Hematopoietic multipotent progenitor cell treated with erythropoietin and hydrocortisone succinate and interleukin-3 and kit ligand, for 6 days (in vitro differentiated cells): ENCODE data around the gene NFATC2.
A peak's percentile ranks its signal among the peaks of the same experiment; 100 is the strongest.
"Not testable (repeated sequence)": the region's sequence is repeated elsewhere in the genome, so short reads cannot be mapped to it uniquely, and the experiment has no call there.

Experiments
- DNase-seq: peaks from one replicate; pipeline ENCODE4 v3.0.0-alpha.2; 2015

The NFATC2 gene

GRCh38 chr20:51494241-51495110 is 48.0 kb downstream of the NFATC2 start:
- no peak for DNase-seq

DNA sequence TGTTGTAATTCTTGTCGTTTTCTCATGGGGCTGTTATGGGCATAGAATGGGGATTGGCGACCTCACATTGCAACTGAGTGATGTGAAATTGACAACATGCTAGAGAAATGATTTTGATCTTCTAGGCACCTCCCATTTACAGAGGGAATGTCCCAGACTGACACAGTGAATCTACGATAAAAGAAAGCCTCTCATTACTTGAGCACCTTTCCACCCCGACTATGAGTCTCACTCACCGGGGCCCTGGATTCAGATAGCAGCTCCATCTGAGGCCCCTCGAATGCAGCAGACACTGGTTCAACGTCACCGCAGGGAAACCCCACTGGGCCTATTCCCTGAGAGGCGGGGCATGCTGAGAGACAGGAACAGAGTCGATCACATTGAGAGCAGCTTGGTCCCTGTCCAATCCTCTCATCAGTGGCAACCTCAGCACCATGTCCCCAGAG is 49.1 kb downstream of the NFATC2 start:
- DNase-seq = peak; percentile 46

GRCh38 chr20:51492167-51493092 is 50.1 kb downstream of the NFATC2 start:
- peak; percentile 96 for DNase-seq

- DNase-seq = no peak
These were observed 51.1 kb downstream of the NFATC2 start for GRCh38 chr20:51491393-51491792.

DNA sequence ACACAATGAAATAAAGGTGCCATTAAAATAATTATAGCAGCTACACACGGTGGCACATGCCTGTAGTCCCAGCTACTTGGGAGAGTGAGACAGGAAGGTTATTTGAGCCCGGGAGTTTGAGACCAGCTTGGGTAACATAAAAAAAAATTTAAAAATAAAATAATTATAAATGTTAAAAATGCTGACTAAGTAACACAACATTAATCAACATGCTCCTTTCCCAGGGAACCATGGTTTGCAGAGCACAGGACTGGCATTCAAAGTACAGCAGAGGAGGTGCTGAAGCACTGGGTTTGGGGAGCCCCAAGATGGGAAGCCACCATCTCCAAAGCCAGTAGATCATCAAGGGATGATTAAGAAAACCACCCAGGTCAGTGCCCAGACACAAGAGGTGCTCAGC is 51.9 kb downstream of the NFATC2 start:
- no peak for DNase-seq

- DNase-seq = no peak
These were observed 52.9 kb downstream of the NFATC2 start for GRCh38 chr20:51489611-51490010.

GRCh38 chr20:51488331-51488730 is 54.2 kb downstream of the NFATC2 start:
- DNase-seq = no peak

- no peak for DNase-seq
These were observed 54.8 kb downstream of the NFATC2 start for GRCh38 chr20:51487565-51488268.

DNA sequence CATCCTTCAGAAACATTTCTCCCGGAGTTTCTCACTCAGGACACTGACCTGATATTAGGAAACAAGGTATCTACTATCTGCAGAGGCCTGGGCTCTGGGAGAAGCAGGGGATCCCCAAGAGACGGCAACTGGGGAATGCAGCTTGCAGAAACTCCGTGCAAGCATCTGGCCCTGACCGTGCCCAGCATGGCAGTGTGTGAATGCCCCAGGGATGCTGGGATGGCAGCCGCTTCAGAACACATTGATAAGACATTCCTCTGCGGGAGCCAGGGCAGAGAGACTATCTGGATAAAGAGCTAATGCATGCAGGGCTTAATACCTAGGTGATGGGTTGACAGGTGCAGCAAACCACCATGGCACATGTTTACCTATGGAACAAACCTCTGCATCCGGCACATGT is 55.4 kb downstream of the NFATC2 start:
- no peak for DNase-seq

GRCh38 chr20:51486197-51487005 is 56.1 kb downstream of the NFATC2 start:
- no peak for DNase-seq

DNA sequence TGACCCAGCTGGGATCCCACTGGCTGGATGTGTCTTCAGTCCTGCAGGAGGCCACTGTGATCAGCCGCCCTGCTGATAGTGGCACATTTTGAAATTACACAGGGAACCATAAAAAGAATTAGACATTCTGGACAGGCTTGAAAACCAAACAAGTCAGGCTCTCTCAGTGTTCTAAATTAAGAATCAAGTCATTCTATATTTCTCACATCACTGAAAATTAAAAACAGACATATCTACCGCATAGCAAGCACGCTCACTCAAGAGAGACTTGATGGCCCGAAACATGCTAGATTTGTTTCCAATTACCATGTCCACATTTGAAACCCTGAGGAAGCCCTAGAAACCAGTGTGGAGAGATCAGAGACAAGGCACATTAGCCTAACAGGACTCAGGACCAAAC is 57.7 kb downstream of the NFATC2 start:
- no peak for DNase-seq

GRCh38 chr20:51484141-51484815 is 58.2 kb downstream of the NFATC2 start:
- DNase-seq = no peak

- DNase-seq = no peak
These were observed 59.6 kb downstream of the NFATC2 start for GRCh38 chr20:51482836-51483473.

DNA sequence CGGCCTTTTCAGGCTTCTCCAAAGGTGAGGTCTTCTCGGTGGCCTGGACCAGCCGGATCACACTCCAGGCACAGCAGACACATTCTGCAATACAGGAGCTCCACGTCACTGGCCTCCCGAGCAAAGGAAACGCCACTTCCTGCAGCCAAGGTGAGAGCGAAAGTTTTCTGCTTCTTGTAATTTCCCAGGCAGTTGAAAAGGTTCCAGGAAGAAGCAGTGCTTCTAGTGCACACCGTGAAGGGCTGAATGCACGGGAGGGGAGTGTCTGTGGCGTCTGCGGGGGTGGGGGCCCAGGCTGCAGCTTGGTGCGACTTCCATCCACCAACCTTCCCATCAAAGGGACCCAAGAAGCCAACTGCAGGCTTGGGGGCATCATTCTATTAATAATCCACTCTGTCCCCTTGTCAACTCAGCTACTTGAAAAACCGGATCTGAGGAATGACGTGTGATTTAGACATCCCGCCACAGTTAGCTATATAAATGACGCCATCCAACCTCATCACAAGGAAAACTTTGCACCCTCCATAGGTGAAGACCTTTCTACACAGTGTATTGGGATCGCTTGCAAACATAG is 61.1 kb downstream of the NFATC2 start:
- no peak for DNase-seq

- DNase-seq = no peak
These were observed 61.8 kb downstream of the NFATC2 start for GRCh38 chr20:51480507-51481270.

DNA sequence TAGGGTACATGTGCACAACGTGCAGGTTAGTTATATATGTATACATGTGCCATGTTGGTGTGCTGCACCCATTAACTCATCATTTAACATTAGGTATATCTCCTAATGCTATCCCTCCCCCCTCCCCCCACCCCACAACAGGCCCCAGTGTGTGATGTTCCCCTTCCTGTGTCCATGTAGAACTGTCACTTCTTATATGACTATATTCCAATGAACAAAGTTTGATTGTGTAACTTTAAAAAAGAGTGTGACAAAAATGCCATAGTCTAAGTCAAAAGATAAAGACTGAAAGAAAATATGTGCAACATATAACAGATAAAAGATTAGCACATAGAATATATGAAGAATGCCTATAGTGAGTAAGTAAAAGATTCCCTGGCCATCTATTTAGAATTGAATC is 66.4 kb downstream of the NFATC2 start:
- DNase-seq = not testable (repeated sequence)

GRCh38 chr20:51473771-51474170 is 68.7 kb downstream of the NFATC2 start:
- no peak for DNase-seq

DNA sequence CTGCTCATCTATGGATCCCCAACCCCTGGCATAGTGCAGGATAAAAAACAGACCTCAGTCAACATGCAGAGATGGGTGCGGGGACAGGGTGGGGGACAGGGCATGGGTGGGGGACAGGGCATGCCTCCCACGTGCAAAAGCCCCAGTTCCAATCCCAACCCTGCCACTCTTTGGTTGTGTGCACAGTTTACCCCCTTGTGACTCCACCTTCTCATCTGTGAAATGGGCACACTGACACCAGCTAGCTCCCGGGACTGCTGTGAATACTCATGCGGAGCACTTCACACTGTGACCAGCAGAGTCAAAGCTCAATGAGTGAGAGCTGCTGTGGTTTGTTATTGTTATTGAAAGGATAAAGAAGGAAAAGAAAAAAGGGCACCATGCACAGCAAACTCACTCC is 69.3 kb downstream of the NFATC2 start:
- DNase-seq = no peak

DNA sequence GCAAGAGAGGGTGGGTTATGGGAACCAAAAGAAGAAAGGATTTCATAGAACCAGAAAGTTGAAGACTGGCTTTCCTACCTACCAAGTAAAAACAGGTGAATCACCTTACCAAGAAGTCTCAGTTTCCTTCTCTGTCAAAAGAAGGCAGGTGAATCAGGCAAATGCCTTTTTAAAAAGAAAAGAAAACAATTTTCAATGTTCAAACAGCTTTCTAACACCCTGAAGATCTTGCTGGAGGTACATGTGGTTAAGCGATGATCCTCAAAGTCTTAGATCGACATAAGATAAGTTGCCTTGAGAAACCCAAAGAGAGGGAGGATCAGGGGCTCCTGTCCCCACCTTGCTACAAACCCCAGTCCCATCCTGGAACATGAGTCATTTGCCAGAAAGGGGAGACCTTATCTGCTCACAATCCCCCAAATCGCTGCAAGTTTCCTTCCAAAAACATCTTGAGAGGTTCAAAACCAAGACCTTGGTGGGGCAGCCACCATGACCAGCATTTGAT is 71.6 kb downstream of the NFATC2 start:
- DNase-seq = no peak

DNA sequence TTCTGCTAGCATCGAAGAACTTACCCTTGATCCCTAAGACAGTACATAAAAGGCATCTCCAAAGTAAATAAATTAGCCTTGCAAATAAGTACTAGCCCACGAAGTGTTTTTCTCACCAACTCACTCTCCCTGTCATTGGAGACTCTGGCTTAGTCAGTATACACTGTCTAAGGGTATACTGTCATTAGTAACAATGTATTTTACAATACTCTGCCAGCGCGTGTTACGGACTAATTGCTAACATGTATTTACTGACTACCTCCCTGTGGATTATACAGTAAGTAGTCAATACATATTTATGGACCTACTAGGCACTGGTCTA is 72.1 kb downstream of the NFATC2 start:
- no peak for DNase-seq
